ENCODE results near the gene OCA2.

Gene OCA2

DNA sequence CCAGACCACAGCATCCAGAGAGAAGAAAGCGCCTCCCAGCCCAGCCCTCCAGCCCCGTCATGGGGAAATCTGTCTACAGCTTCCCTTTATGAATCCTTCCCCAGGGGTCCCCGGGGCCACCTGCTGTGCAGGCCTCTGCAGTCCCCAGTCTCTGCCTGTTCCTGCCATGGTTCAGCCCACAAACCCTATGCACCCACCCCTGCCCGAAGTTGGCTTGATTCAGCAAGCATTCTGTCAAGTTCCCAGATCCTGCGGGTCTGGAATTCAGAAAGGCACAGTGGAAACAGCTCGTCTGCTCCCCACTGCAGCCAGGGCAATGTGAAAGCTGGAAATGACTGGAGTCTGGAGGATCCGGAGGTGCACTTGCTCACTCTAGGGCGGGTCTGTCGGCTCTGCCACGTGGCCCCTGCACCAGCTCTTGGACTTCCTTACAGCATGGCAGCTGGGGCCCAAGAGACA lies 2.9 kb upstream of the OCA2 start:
- DNase-seq, result no peak

DNA sequence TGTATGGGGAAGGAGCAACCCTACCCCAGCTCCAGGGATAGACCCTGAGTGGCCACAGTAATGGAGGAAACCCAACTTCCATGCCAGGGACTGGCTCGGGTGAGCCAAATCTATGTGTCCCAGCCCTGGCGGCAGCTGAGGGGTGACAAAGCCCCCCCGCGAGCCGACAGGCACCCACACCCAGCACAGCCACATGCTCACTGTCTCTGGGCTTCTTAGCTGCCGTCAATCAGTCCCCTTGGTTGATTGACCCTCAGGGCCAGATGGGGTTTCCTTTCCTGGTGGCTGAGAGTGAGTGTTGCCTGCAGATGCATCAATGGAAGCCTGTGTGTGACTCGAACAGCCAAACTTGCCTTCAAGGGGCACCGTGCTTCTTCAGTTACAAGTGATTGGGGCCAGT lies 2.1 kb upstream of the OCA2 start:
- DNase-seq, result no peak

- DNase-seq, result no peak
Measured at GRCh38 chr15:28100516-28101195, 1.5 kb upstream of the OCA2 start.

- DNase-seq, result no peak
Measured at GRCh38 chr15:28099555-28100140, 533 bp upstream of the OCA2 start.

GRCh38 chr15:28098360-28098765 lies 752 bp downstream of the OCA2 start:
- no peak for DNase-seq

DNA sequence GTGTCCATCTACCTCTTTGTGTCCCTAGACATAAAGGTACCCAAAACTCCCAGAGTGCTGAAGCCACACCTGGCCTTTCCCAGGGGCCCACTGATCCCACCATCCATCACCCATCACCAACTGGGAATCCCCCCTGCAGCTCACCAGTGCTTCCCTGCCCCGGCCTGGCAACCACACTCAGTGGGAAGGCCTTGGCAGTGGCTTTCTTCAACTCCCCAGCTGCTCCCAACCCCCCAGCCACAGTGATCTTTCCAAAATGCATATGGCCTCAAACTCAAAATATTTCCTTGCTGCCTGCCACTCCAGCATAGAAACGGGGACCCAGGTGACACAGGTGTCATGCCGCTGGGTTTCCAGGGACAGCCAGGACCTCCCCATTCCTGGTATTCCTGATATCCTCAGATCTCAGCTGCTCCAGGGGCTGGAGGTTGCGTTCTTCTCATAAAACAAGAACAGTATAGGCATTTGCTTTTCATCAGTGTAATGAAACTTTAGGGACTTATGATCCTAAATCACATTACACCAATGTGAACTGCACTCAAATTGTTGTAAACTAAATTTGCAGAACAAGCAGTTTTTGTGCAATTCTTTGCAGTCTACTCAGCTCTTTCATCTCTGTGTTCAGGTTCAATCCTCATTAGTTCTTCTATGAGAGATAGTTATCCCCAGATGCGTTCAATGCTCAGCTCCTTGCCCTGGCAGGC lies 1.3 kb downstream of the OCA2 start:
- no peak for DNase-seq

DNA sequence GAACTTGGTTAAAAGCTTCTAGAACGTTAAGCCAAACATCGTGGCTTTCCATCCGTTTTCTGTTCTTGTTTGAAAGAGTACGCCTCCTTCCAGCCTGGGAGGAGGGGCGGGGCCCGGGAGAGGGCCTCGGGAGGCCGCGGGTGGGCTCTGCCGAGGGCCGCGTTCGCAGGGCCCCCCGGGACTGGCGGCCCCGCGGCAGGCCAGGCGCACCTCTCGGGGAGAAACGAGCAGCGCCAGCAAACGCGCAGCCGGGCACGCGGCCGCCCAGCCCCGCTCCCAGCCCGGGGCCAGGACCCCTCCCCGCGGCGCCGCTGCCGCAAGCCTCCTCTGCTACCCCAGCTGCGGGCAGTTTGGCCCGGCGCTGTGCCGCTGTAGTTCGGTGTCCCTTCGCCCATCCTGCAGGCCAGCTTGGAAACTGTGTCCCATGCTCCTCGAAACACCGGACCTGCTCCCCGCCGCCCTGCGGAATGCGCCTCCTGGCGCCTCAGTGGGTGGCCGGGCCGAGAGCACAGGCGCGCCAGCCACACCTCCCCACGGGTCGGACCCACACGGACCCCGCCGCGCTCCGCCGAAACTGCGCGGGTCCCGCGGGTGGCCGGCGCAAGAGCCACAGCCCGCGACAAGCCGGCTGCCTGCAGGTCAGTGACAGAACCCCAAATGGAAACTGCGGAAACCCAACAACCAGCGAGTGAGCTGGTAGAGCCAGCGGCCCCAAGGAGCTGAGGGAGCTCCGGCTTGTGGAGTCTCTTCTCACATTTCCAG lies 2.3 kb downstream of the OCA2 start:
- no peak for DNase-seq

DNA sequence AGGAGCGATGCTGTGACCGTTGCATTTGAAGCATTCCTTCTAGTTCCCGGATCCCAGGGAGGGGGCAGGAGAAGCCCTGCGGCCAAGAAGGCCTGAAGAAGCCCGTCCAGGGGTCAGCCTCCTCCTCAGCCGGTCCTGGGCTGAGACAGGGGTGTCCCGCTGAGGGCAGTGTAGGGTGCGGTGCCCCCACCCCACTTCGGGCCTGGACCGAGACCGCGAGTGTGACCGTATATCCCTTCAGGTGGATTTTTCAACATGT lies 2.8 kb downstream of the OCA2 start:
- no peak for DNase-seq

DNA sequence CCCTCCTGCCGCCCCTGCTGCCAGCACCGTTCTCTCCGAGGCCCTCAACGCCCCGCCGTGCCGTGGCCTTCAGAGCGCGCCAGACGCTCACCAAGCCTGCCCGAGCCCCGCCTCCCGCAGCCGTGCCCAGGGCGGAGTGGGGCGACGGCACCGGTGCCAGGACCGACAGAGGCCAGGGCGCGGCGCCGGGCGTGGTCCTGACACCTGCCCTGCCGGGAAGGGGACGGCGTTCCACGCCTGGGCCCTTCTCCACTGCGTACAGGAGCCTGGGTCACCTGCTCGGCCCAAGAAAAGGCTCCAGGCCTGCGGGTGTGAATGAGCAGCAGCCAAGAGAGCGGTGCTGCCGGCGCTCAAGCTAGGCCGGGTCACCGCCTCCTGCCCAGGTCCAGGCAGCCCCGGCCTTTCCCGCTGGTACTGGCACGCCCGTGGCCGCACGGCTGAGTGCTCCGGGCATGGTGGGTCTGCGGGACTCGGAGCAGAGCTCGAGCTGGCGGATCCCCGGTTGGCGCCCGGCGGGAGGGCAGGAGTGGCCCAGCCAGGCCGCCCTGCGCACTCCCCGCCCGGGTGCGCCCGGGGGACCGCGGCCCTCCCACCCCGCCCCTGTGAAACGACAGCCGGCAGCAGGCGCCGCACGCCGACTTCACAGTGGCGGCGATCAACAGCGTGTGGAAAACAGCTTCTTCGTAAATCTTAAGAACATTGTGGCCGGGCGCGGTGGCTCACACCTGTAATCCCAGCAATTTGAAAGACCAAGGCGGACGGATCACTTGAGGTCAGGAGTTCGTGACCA lies 4.2 kb downstream of the OCA2 start:
- DNase-seq, result peak; percentile 24

DNA sequence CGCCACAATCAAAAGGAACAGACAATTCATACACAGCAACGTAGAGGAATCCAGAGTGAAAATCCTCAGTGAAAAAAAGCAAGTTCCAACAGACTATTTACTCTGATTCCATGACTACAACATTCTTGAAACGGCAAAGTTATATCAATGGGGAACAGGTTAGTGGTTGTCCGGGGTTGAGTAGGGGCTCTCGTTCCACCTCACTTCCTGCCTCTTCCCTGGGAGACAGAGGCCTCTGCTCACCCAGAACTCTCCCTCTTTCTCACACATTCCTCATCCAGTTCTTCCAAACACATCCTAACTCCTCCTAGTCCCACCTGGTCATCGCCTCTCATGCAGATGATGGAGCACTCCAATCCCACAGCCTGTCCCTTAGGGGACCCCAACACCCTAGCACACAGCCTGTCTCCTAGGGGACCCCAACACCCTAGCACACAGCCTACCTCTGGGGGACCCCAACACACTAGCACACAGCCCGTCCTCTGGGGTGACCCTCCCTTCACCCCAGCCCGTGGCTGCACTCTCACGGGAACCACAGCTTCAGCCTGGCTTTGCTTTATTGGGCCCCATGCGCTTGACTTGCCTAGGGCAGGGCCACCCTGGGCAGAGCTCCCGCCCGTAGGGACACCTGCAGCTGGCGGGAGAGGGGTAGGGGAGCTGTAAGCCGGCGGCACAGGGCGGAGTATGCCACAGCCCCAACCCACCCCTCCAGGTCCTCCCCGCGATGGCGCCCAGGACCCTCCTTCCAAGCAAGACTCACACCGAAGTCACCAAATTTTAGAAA lies 5.2 kb downstream of the OCA2 start:
- no peak for DNase-seq

- DNase-seq, result no peak
Measured at GRCh38 chr15:28091313-28091712, 7.8 kb downstream of the OCA2 start.

GRCh38 chr15:28086175-28086703 lies 12.9 kb downstream of the OCA2 start:
- DNase-seq, result peak; percentile 54

- no peak for DNase-seq
Measured at GRCh38 chr15:28085489-28086174, 13.5 kb downstream of the OCA2 start.

- no peak for DNase-seq
Measured at GRCh38 chr15:28084547-28084946, 14.6 kb downstream of the OCA2 start.

DNA sequence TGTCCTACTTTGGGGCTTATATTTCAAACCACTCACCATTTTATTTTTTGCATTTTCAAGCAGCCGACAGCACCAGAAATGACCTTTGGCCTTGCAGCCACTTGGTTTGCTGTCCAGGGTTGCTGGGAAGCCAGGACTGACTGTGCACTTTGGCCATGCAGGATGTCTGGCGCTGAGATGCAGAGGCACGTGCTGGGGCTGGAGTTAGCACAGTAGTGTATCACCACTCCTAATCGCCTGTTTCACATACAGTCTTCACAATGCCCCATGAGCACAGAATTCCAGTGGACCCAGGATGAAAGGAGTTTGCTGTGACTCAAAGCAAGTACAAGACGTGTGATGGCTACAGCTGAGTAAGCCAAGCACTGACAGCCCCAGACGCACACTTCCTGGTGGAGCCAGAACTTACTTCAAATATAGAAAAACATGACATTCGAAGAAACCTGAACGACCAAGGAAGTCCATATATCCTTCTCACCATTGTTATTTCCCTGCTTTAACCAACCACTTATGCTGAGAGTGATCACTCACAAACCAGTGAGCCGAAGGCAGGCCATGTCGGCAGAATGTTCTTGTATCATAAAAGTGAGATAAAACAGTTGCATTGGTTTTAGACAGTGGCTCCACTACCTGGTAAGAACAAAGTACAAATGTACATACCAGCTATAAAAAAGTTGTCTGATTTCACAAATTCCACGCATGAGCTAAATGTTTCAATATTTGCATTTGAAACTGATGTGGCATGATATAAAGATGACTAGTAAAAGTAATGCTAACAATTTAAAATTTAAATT lies 16.0 kb downstream of the OCA2 start:
- DNase-seq, result no peak

DNA sequence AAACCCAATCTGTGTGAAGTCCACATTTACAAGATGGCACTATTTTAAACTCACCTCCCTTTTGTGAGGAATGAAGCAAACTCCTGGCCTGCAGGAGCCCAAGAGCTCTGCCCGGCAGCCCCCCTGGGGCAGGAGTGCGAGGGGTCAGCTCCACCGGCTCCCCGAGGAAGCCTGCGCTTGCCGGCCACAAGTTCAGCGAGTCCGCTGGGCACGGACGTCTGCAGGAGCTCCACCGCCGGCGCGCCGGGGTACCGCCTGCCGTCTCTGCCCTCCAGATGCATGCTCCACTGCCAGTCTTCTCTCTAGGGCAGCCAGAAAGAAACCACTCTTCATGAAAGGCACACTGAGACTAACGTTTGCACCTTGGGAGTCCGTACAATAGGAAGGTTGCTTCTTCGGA lies 17.5 kb downstream of the OCA2 start:
- DNase-seq, result no peak

DNA sequence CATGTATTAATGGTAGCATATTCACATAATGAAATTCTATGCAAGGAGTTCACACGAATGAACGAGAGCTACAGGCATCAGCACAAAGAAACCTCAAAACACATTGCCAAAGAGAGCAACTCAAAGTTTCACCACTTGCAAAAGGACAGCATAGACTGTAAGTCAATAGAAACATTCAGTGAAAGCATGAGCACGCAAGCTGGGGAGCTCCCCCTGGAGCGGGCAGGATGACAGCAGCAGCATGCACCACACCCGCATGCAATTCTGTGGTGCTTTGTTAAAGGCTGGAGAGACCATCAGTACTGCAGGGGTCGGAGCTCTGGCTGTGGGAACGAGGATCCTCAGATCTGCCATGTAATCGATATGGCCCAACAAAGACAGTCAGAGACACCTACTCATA lies 18.7 kb downstream of the OCA2 start:
- no peak for DNase-seq

GRCh38 chr15:28079313-28079969 lies 19.7 kb downstream of the OCA2 start:
- DNase-seq, result no peak

DNA sequence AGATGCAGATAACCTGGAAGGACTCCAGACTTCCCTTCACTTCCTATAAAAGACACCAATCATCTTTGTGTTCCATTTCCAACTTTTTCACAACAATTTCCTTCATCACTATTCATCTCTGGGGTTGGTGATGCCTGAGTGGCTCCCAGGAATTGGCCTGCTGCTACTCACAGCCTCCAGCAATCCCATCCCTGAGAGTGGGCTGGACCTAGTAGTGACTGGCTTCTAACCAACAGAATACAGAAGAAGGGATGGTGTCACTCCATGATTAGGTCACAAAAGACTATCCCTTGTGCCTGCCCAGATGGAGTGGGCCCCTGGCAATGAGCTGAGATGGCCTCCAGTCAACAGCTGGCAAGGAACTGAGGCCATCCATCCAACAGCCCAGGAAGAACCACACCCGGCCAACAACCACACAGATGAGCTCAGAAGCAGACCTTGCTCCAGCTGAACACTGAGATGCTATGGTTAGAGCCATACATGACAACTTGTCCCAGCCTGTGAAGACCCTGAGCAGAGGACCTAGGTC lies 20.9 kb downstream of the OCA2 start:
- DNase-seq, result no peak

- no peak for DNase-seq
Measured at GRCh38 chr15:28075573-28075972, 23.5 kb downstream of the OCA2 start.
